HepG2 (cell line): ENCODE data around the gene KLHL17. TPM values are rescaled to one million over a fixed set of nuclear protein-coding genes. Genes with fewer than 3 reads are reported as not detected.

Source experiments
- AKAP8 ChIP-seq: sonication (generic); formaldehyde crosslinking; IDR thresholded peaks from 2 replicates; pipeline ENCODE4 v1.5.1; 2020; ENCODE audit warnings: mild to moderate bottlenecking, missing genetic modification reagents
- ATF7-NPFF ChIP-seq: sonication (generic); formaldehyde crosslinking; IDR thresholded peaks from 2 replicates; pipeline ENCODE4 v1.8.1; 2023; ENCODE audit warnings: mild to moderate bottlenecking, low read depth, missing genetic modification reagents, moderate library complexity
- CBX5 ChIP-seq: sonication (generic); formaldehyde crosslinking; IDR thresholded peaks from 2 replicates; pipeline ENCODE4 v1.4.0; 2020; ENCODE audit warnings: missing genetic modification reagents, borderline replicate concordance
- CEBPB ChIP-seq: IDR thresholded peaks from 2 replicates; pipeline ENCODE4 v1.6.1; 2011; ENCODE audit warnings: low read depth, low read length, improper control_type of control experiment, borderline replicate concordance
- ELF1 ChIP-seq: sonication (generic); formaldehyde crosslinking; IDR thresholded peaks from 2 replicates; pipeline ENCODE4 v1.4.0; 2020; ENCODE audit warnings: missing genetic modification reagents
- GTF2F1 ChIP-seq: fragments of 150-350 bp; IDR thresholded peaks from 2 replicates; pipeline ENCODE4 v1.6.1; 2014; ENCODE audit warnings: low read length
- HNRNPLL ChIP-seq: fragments of 200-400 bp; formaldehyde crosslinking; IDR thresholded peaks from 2 replicates; pipeline ENCODE4 v1.6.1; 2017; ENCODE audit warnings: mild to moderate bottlenecking, low read depth, low read length; ENCODE audit not compliant: poor library complexity, severe bottlenecking
- HOXA5 ChIP-seq: sonication (generic); formaldehyde crosslinking; IDR thresholded peaks from 2 replicates; pipeline ENCODE4 v1.4.0; 2020; ENCODE audit warnings: missing genetic modification reagents
- HOXA7 ChIP-seq: sonication (generic); formaldehyde crosslinking; IDR thresholded peaks from 2 replicates; pipeline ENCODE4 v1.8.1; 2022; ENCODE audit warnings: mild to moderate bottlenecking, missing genetic modification reagents, moderate library complexity
- MTA1 ChIP-seq: sonication (generic); formaldehyde crosslinking; IDR thresholded peaks from 2 replicates; pipeline ENCODE4 v1.4.0; 2020; ENCODE audit warnings: missing genetic modification reagents, mild to moderate bottlenecking, borderline replicate concordance
- NBN ChIP-seq: fragments of 450-650 bp; conservative IDR thresholded peaks from 2 replicates; pipeline ENCODE4 v1.6.1; 2017
- SRSF1 ChIP-seq: fragments of 200-400 bp; formaldehyde crosslinking; optimal IDR thresholded peaks from 2 replicates; pipeline ENCODE3; 2017; ENCODE audit warnings: mild to moderate bottlenecking, low read depth, low read length, moderate library complexity
- THAP11 ChIP-seq: IDR thresholded peaks from 2 replicates; pipeline ENCODE4 v1.6.1; 2016; ENCODE audit warnings: missing biosample characterization, missing genetic modification reagents
- ZMYM4 ChIP-seq: sonication (generic); formaldehyde crosslinking; IDR thresholded peaks from 2 replicates; pipeline ENCODE4 v1.8.1; 2023; ENCODE audit warnings: mild to moderate bottlenecking, missing genetic modification reagents
- ZNF143 ChIP-seq: sonication (generic); formaldehyde crosslinking; IDR thresholded peaks from 2 replicates; pipeline ENCODE4 v1.4.0; 2020; ENCODE audit warnings: missing genetic modification reagents
- ZNF484 ChIP-seq: sonication (generic); formaldehyde crosslinking; IDR thresholded peaks from 2 replicates; pipeline ENCODE4 v1.5.1; 2020; ENCODE audit warnings: mild to moderate bottlenecking, low read depth, missing genetic modification reagents, borderline replicate concordance
- ZNF761 ChIP-seq: sonication (generic); formaldehyde crosslinking; conservative IDR thresholded peaks from 2 replicates; pipeline ENCODE4 v1.4.0; 2020; ENCODE audit warnings: mild to moderate bottlenecking, missing genetic modification reagents
- ZNF777 ChIP-seq: sonication (generic); formaldehyde crosslinking; IDR thresholded peaks from 2 replicates; pipeline ENCODE4 v1.4.0; 2020; ENCODE audit warnings: missing genetic modification reagents
- polyA plus RNA-seq, 8 experiments: library from polyadenylated mRNA; depleted of rRNA in 3 of 8; stranded (reverse) in 7 of 8; unstranded in 1 of 8; fragments of >200 nt; fragmentation: Illumina TruSeq in 4 of 8; extraction: Trizol in 4 of 8; gene quantifications; 2 replicates each; pipeline versions ENCODE4 v1.2.1 to v1.2.3, GENCODE V29; 2011 to 2016; ENCODE audit warnings: low read depth in 4 of 8, missing spikeins in 1 of 8, mixed read lengths in 1 of 8; ENCODE audit not compliant: insufficient read depth in 1 of 8
- total RNA-seq, 5 experiments: library from RNA; depleted of rRNA; stranded (reverse); fragments of >200 nt; fragmentation: Illumina TruSeq; extraction: Trizol; gene quantifications; 2 replicates each; pipeline ENCODE4 v1.2.3, GENCODE V29; 2016; ENCODE audit warnings: low read depth in 1 of 5
- TF ChIP-seq, protein P1 (sequence below): IDR thresholded peaks from 2 replicates; pipeline ENCODE4 v1.6.1; 2016; ENCODE audit warnings: missing compliant biosample characterization, missing genetic modification reagents, borderline replicate concordance
- TF ChIP-seq, protein P2 (sequence below): IDR thresholded peaks from 2 replicates; pipeline ENCODE4 v1.6.1; 2012; ENCODE audit warnings: inconsistent platforms
- TF ChIP-seq, protein P3 (sequence below): sonication (generic); formaldehyde crosslinking; conservative IDR thresholded peaks from 2 replicates; pipeline ENCODE4 v1.4.0; 2020; ENCODE audit warnings: missing genetic modification reagents
- TF ChIP-seq, protein P4 (sequence below): sonication (generic); formaldehyde crosslinking; IDR thresholded peaks from 2 replicates; pipeline ENCODE4 v1.4.0; 2020; ENCODE audit warnings: missing genetic modification reagents

The KLHL17 gene
- total and polyA plus RNA-seq, 2 of the 13 experiments (the other 11 are each of a cell fraction or from before 2014, with no cell fraction given): 9.3 to 24.7 TPM

DNA sequence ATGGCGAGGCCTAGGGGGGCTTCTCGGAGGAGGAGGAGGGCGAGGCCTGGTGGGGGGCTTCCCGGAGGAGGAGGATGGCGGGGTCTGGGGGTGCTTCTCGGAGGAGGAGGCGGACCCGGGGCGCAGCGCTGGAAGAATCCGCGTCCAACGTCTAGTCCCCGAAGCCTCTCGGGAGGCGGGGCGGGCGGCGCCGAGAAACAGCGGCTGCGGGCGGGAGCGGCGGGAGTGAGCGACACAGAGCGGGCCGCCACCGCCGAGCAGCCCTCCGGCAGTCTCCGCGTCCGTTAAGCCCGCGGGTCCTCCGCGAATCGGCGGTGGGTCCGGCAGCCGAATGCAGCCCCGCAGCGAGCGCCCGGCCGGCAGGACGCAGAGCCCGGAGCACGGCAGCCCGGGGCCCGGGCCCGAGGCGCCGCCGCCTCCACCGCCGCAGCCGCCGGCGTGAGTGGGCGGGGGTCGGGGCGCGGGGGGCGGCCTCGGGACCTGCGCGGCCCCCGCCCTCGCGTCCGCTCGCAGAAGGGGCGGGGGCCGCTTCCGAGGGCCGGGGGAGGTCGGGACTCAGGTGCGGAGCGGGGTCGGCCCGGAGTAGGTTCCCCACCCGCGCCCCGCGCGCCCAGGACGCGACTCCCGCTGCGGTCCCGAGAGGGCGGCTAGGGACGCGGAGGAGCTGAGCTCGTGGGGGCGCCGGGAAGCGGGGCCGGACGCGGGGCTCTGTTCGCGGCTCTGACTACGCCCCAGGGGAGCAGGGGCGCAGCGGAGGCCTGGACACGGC, at the start of gene KLHL17 (continued):
- TF ChIP-seq ZNF484 (CRISPR knock-in tag): no peak
- TF ChIP-seq, protein P1, sequence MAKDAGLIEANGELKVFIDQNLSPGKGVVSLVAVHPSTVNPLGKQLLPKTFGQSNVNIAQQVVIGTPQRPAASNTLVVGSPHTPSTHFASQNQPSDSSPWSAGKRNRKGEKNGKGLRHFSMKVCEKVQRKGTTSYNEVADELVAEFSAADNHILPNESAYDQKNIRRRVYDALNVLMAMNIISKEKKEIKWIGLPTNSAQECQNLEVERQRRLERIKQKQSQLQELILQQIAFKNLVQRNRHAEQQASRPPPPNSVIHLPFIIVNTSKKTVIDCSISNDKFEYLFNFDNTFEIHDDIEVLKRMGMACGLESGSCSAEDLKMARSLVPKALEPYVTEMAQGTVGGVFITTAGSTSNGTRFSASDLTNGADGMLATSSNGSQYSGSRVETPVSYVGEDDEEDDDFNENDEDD (CRISPR knock-in tag): peak; percentile 69; the same call in 1 of the 2 replicates
- TF ChIP-seq THAP11 (CRISPR knock-in tag): peak; percentile 62
- TF ChIP-seq ZNF143 (CRISPR knock-in tag): peak; percentile 64; the same call in 1 of the 2 replicates
- no peak for TF ChIP-seq CEBPB
- no peak for TF ChIP-seq NBN
- TF ChIP-seq, protein P2, sequence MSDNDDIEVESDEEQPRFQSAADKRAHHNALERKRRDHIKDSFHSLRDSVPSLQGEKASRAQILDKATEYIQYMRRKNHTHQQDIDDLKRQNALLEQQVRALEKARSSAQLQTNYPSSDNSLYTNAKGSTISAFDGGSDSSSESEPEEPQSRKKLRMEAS: peak; percentile 58
- TF ChIP-seq SRSF1: peak; percentile 44
- 0 out of 2 replicates have a peak, but pooled peaks have one; percentile 14 for TF ChIP-seq MTA1 (CRISPR knock-in tag)
- TF ChIP-seq AKAP8: 0 out of 2 replicates have a peak, but pooled peaks have one; percentile 17
- TF ChIP-seq, protein P3, sequence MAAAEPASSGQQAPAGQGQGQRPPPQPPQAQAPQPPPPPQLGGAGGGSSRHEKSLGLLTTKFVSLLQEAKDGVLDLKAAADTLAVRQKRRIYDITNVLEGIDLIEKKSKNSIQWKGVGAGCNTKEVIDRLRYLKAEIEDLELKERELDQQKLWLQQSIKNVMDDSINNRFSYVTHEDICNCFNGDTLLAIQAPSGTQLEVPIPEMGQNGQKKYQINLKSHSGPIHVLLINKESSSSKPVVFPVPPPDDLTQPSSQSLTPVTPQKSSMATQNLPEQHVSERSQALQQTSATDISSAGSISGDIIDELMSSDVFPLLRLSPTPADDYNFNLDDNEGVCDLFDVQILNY (CRISPR knock-in tag): 0 out of 2 replicates have a peak, but pooled peaks have one; percentile 42
- peak; percentile 56; the same call in 1 of the 2 replicates for TF ChIP-seq ATF7-NPFF
- TF ChIP-seq GTF2F1: no peak
- no peak for TF ChIP-seq CBX5 (CRISPR knock-in tag)
- TF ChIP-seq ELF1 (CRISPR knock-in tag): no peak
- TF ChIP-seq, protein P4, sequence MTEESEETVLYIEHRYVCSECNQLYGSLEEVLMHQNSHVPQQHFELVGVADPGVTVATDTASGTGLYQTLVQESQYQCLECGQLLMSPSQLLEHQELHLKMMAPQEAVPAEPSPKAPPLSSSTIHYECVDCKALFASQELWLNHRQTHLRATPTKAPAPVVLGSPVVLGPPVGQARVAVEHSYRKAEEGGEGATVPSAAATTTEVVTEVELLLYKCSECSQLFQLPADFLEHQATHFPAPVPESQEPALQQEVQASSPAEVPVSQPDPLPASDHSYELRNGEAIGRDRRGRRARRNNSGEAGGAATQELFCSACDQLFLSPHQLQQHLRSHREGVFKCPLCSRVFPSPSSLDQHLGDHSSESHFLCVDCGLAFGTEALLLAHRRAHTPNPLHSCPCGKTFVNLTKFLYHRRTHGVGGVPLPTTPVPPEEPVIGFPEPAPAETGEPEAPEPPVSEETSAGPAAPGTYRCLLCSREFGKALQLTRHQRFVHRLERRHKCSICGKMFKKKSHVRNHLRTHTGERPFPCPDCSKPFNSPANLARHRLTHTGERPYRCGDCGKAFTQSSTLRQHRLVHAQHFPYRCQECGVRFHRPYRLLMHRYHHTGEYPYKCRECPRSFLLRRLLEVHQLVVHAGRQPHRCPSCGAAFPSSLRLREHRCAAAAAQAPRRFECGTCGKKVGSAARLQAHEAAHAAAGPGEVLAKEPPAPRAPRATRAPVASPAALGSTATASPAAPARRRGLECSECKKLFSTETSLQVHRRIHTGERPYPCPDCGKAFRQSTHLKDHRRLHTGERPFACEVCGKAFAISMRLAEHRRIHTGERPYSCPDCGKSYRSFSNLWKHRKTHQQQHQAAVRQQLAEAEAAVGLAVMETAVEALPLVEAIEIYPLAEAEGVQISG (CRISPR knock-in tag): peak; percentile 70; the same call in 1 of the 2 replicates
- 0 out of 2 replicates have a peak, but pooled peaks have one; percentile 16 for TF ChIP-seq ZNF761 (CRISPR knock-in tag)
- no peak for TF ChIP-seq HOXA5 (CRISPR knock-in tag)
- TF ChIP-seq ZMYM4 (CRISPR knock-in tag): no peak
- TF ChIP-seq HOXA7 (CRISPR knock-in tag): no peak
- TF ChIP-seq HNRNPLL: peak; percentile 57
- TF ChIP-seq ZNF777 (CRISPR knock-in tag): peak; percentile 82; the same call in 1 of the 2 replicates
